Natural killer cell (primary cell): ENCODE measurements around the gene TK1. TPM values are rescaled to one million over a fixed set of nuclear protein-coding genes. Genes with fewer than 3 reads are reported as not detected.

ENCODE experiments used
- ATAC-seq, 3 donors: fragments of 150-1000 bp in 2 of 3; fragments of 200-7000 bp in 1 of 3; cut with Tn5 transposase; 1 replicate in 1 of 3; 2 replicates in 2 of 3; pipeline ENCODE4 v1.10.0; 2021; ENCODE audit warnings: mild to moderate bottlenecking in 2 of 3, moderate library complexity in 2 of 3
- DNase-seq, 2 donors: peaks; one replicate each; pipeline versions ENCODE4 v3.0.0 to v3.0.0-alpha.2; 2013 to 2021; ENCODE audit warnings: mixed read lengths in 1 of 2
- H3K27ac ChIP-seq: one replicate; pipeline ENCODE4 v1.5.1; 2013; ENCODE audit warnings: mild to moderate bottlenecking, low read length
- H3K27me3 ChIP-seq: one replicate; pipeline ENCODE4 v1.6.1; 2013; ENCODE audit warnings: low read length; ENCODE audit not compliant: control insufficient read depth, insufficient read depth
- H3K36me3 ChIP-seq: one replicate; pipeline ENCODE4 v1.6.1; 2013; ENCODE audit warnings: low read length; ENCODE audit not compliant: control insufficient read depth, insufficient read depth
- H3K4me1 ChIP-seq: one replicate; pipeline ENCODE4 v1.6.1; 2013; ENCODE audit warnings: low read length; ENCODE audit not compliant: control insufficient read depth, insufficient read depth
- H3K4me3 ChIP-seq: one replicate; pipeline ENCODE4 v1.5.1; 2013; ENCODE audit warnings: low read length
- H3K9me3 ChIP-seq: one replicate; pipeline ENCODE4 v1.6.1; 2013; ENCODE audit warnings: low read length; ENCODE audit not compliant: control insufficient read depth, insufficient read depth
- H3K27ac Mint-ChIP-seq, 2 donors: one replicate each; pipeline ENCODE4 v1.8.0; 2022; ENCODE audit warnings: mild to moderate bottlenecking in 2 of 2, mixed read lengths in 2 of 2, moderate library complexity in 1 of 2
- H3K27me3 Mint-ChIP-seq, 2 donors: one replicate each; pipeline ENCODE4 v1.8.0; 2022; ENCODE audit warnings: low read depth in 2 of 2, mixed read lengths in 2 of 2
- H3K36me3 Mint-ChIP-seq: one replicate; pipeline ENCODE4 v1.8.0; 2022; ENCODE audit warnings: mixed read lengths
- H3K4me1 Mint-ChIP-seq, 2 donors: one replicate each; pipeline ENCODE4 v1.8.0; 2022; ENCODE audit warnings: mixed read lengths in 2 of 2
- H3K4me3 Mint-ChIP-seq: one replicate; pipeline ENCODE4 v1.8.0; 2022; ENCODE audit warnings: mild to moderate bottlenecking, moderate library complexity, mixed read lengths
- H3K9me3 Mint-ChIP-seq, 2 donors: one replicate each; pipeline ENCODE4 v1.8.0; 2022; ENCODE audit warnings: mixed read lengths in 2 of 2
- CTCF ChIP-seq: fragments of 200-600 bp; IDR thresholded peaks from one replicate; pipeline ENCODE4 v1.8.0; 2022; ENCODE audit warnings: antibody characterized with exemption
- WGBS: methylation state at CpG from one replicate; pipeline ENCODE4 v1.1.7; 2013; ENCODE audit warnings: missing lambda C conversion rate; ENCODE audit not compliant: insufficient coverage; 5-methylcytosine and 5-hydroxymethylcytosine counted together
- intact Hi-C: fragments of 100-400 bp; cut with micrococcal nuclease; formaldehyde crosslinking; loops from one replicate; pipeline ENCODE4 v1.14.2; 2022
- total RNA-seq, 4 donors: library from RNA; stranded (reverse); fragments of 120-200 nt in 1 of 4; gene quantifications; one replicate each; pipeline versions ENCODE4 v1.2.3 to v1.2.4, GENCODE V29; 2013 to 2022

The TK1 gene
- total RNA-seq, 3 donors from 2014 or later (not counting 1 experiment from before 2014, with no cell fraction given): 2.1 to 5.1 (median 3.9) TPM

GRCh38 chr17:78130437-78131101 lies 56.3 kb downstream of the TK1 start, which contains the start of gene TMC8:
TSS of gene TMC8 (plus strand) at chr17:78130771. CDS start at chr17:78131589, 818 bp downstream.
- peaks cover 79% of the 10 kb centered on the region for H3K4me1 ChIP-seq
- H3K27ac ChIP-seq: peak within 1 kb of the TSS; percentile 74
- H3K27ac Mint-ChIP-seq: peak within 1 kb of the TSS; percentile 88 to 99
- H3K4me1 Mint-ChIP-seq: peaks cover 49 to 72% of the 10 kb centered on the region in 2 donors
- no peaks in the 10 kb centered on the region for H3K9me3 ChIP-seq
- H3K36me3 ChIP-seq: peaks cover 51% of the 10 kb centered on the region
- WGBS: 0% methylated on average over 10 of the region's 10 CpGs
- ATAC-seq (peak; percentile 40 to 66 (median 57)), DNase-seq (peak; percentile 61 to 93)
- peak within 1 kb of the TSS; percentile 93 for H3K4me3 Mint-ChIP-seq
- H3K9me3 Mint-ChIP-seq: no peaks in the 10 kb centered on the region
- no peak for TF ChIP-seq CTCF
- H3K27me3 Mint-ChIP-seq: no peaks in the 10 kb centered on the region
- H3K27me3 ChIP-seq: no peaks in the 10 kb centered on the region
- intact Hi-C loops: loop anchor here (1.0 to 5.0 kb wide), 2 partner anchors 9 to 1672 kb away; no protein-coding TSS in a partner anchor
- peaks cover 2% of the 10 kb centered on the region for H3K36me3 Mint-ChIP-seq
- peak within 1 kb of the TSS; percentile 71 for H3K4me3 ChIP-seq

DNA sequence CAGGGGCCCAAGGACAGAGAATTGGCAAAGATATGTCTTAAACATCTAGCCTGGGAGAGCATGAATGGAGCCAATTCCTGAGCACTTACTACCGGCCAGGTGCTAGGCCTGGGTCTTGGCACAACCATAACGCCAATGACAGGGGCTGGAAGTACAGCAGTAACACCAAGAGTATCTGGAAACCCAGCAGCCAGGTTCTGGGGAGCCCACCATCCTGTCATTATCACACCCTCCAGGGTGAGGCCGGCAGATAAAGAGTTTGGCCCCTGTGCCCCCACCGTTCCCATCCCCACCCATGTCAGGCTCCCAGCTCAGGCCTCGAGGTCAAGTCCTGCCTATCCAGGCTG lies 56.8 kb downstream of the TK1 start:
- DNase-seq (peak in 1 of 2 donors; percentile 64), ATAC-seq (no peak)
- Mint-ChIP-seq H3K27me3 (no peaks in the 10 kb centered on the region), H3K9me3 (no peaks in the 10 kb centered on the region), H3K4me3 (peak overlapping the region; percentile 93), H3K27ac (peak overlapping the region; percentile 88 to 99), H3K36me3 (no peaks in the 10 kb centered on the region), H3K4me1 (peaks cover 47 to 69% of the 10 kb centered on the region in 2 donors)
- no peaks in the 10 kb centered on the region for H3K9me3 ChIP-seq
- TF ChIP-seq CTCF: no peak
- peak overlapping the region; percentile 74 for H3K27ac ChIP-seq
- peaks cover 83% of the 10 kb centered on the region for H3K4me1 ChIP-seq
- peak overlapping the region; percentile 71 for H3K4me3 ChIP-seq
- WGBS: 2% methylated on average over 5 of the region's 5 CpGs
- intact Hi-C loops: loop anchor here (1.0 to 5.0 kb wide), 2 partner anchors 9 to 1672 kb away; no protein-coding TSS in a partner anchor
- no peaks in the 10 kb centered on the region for H3K27me3 ChIP-seq
- peaks cover 51% of the 10 kb centered on the region for H3K36me3 ChIP-seq

DNA sequence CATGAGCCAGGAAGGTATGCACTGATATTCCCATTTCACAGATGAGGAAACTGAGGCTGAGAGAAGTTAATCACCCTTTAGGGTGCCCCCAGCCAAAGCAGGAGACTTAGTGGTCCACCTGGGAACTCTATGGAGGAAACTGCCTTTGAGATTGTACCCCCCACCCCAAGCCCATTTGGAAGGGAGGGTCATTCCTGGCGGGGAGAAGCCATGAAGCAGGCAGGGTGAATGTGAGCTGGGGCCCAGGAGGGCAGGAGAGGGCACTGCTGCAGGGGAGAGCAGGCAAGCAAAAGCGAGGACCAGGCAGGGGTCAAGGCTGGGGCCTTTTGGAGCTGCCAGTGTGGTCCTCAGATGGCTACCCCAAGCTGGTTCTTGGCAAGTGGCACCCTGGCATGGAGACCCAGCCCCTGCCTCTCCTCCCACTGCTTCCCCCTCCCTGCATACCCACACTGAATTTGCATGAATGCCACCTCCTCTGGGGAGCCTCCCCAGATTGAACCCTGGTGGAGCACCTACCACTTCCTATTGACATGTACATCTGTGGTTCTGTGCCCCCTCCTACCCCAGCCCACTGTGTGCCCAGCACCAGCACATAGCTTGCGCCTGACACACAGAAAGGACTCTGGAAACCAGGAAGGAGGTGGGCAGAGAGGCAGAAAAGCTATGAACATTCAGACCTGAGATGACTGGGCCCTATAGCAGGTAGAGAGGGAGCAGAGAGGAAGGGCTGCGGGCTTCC lies 57.3 kb downstream of the TK1 start:
- peak overlapping the region; percentile 88 to 99 for H3K27ac Mint-ChIP-seq
- H3K9me3 Mint-ChIP-seq: no peaks in the 10 kb centered on the region
- no peaks in the 10 kb centered on the region for H3K27me3 Mint-ChIP-seq
- WGBS: 19% methylated on average over 4 of the region's 4 CpGs
- peaks cover 45 to 66% of the 10 kb centered on the region in 2 donors for H3K4me1 Mint-ChIP-seq
- ATAC-seq (no peak), DNase-seq (peak in 1 of 2 donors; percentile 70)
- H3K4me3 Mint-ChIP-seq: peak overlapping the region; percentile 93
- H3K4me1 ChIP-seq: peaks cover 83% of the 10 kb centered on the region
- TF ChIP-seq CTCF: no peak
- H3K9me3 ChIP-seq: no peaks in the 10 kb centered on the region
- H3K36me3 ChIP-seq: peaks cover 51% of the 10 kb centered on the region
- H3K4me3 ChIP-seq: peak overlapping the region; percentile 71
- no peaks in the 10 kb centered on the region for H3K27me3 ChIP-seq
- no peaks in the 10 kb centered on the region for H3K36me3 Mint-ChIP-seq
- intact Hi-C loops: loop anchor here (1.0 to 5.0 kb wide), 2 partner anchors 8 to 1673 kb away; no protein-coding TSS in a partner anchor
- H3K27ac ChIP-seq: peak overlapping the region; percentile 74
